PC-9 (cell line): Measurements from ENCODE around the gene SERPINH1.

Source experiments
- CTCF ChIP-seq: fragments of 200-600 bp; sonication (generic); conservative IDR thresholded peaks from 2 replicates; pipeline ENCODE4 v1.6.1; 2017; ENCODE audit warnings: mixed run types, antibody characterized with exemption, mild to moderate bottlenecking, moderate library complexity
- EZH2 ChIP-seq: fragments of 200-600 bp; sonication (generic); IDR thresholded peaks from 2 replicates; pipeline ENCODE4 v1.8.0; 2017; ENCODE audit warnings: antibody characterized with exemption, low read depth

- TF ChIP-seq CTCF (no peak), EZH2 (no peak)
These were observed 516 bp upstream of the SERPINH1 start for GRCh38 chr11:75561426-75562047.
